GM10847 (cell line): Measurements from ENCODE around the gene TNFRSF18.

Source experiments
- POLR2A ChIP-seq: IDR thresholded peaks from 2 replicates; pipeline ENCODE4 v1.6.1; 2011; ENCODE audit not compliant: insufficient read length; ENCODE audit errors: extremely low read depth

Gene TNFRSF18, protein sequence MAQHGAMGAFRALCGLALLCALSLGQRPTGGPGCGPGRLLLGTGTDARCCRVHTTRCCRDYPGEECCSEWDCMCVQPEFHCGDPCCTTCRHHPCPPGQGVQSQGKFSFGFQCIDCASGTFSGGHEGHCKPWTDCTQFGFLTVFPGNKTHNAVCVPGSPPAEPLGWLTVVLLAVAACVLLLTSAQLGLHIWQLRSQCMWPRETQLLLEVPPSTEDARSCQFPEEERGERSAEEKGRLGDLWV

DNA sequence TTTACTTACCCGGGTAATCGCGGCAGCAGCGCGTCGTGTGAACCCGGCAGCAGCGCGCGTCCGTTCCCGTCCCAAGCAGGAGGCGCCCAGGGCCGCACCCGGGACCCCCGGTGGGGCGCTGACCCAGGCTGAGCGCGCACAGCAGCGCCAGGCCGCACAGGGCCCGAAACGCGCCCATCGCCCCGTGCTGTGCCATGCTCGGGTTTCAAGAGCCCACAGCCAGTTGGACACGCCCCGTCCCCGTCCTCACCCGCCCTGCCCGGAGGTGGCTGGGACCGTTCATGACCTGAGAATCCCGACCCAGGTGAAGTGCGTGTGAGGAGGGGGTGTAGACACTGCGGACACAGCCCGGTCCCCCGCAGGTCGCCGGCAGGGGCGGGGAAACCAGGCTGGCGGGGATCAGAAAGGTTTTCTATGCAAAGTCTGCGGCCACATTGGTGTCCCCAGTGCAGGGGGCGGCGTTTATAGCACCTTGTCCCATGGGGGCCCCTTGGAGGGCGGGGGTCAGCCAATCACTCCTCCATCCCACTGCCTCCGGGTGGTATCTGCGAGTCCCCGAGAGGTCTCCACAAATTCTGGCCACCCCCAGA is at the start of gene TNFRSF18:
TSS of gene TNFRSF18 (minus strand) at position 217 of the 590 bp plus-strand sequence. CDS start at position 196, 21 bp downstream.
- no peak for TF ChIP-seq POLR2A

DNA sequence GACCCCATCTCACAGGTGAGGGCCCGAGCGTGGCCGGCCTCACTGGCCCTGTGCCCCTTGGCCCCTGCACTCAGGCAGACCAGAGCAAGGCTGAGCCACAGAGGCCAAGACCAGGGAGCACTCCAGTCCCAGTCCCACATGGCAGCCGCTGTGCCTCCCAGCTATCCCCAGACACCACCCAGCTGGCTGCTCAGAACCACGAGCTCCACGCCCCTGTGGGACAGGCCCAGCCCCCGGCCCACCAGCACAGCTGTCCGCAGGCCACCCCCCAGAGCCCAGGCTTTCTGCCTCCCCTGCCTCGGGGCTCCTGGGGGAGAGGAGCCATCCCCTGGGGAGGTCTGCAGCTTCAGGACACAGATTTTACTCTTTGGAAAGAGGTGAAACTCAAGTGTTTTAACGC is 49.2 kb upstream of the TNFRSF18 start:
- TF ChIP-seq POLR2A = no peak

- no peak for TF ChIP-seq POLR2A
Observed at GRCh38 chr1:1255078-1255477, 48.7 kb upstream of the TNFRSF18 start.

DNA sequence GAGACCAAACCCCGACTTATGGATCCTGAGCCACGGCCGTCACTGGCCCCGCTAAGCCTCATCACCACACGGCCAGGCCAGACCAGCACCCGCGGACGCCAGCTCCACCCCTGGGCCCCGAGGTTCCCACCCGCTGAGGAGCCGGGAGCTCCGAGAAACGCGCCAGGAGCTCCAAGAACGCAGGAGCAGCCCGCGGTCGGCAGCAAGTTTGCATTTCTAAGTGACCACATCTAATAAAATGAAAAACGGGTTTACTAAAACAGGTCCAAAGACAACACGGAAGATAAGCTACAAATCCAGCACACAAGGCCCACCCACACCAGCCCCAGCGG is 48.2 kb upstream of the TNFRSF18 start:
- TF ChIP-seq POLR2A = no peak

DNA sequence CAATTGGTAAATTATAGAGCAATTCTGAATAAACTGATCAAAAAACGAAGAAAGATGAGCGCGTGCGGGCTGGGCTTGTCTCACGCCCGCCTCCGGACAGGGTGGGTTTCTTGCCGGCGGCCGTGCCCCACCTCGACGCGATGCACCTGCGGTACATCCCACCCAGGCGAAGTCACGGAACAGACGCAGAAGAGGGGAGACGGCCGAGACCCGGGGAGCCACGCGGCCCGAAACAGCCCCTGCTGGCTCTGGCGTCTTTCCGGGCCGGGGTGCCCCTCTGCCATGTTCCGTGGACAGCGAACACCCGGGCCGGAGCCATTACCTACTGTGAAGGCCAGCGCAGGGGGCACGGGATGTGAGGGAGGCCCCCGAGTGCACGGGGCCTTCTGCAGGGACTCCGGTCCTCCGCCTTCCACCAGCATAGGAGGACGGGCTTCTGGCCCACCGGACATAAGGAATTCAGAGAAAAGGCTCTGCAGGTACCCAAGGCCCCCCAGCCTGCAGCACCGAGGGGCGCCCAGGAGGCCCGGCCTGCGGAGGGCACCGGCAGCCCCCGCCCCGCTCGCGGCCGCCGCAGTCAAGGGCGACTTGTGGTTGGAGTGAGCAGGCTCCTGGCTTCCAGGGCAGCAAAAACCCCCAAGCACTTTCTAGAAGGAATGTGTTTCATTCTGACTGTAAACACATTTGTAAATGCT is 47.7 kb upstream of the TNFRSF18 start:
- no peak for TF ChIP-seq POLR2A

- no peak for TF ChIP-seq POLR2A
Observed at GRCh38 chr1:1253314-1253713, 46.9 kb upstream of the TNFRSF18 start.

DNA sequence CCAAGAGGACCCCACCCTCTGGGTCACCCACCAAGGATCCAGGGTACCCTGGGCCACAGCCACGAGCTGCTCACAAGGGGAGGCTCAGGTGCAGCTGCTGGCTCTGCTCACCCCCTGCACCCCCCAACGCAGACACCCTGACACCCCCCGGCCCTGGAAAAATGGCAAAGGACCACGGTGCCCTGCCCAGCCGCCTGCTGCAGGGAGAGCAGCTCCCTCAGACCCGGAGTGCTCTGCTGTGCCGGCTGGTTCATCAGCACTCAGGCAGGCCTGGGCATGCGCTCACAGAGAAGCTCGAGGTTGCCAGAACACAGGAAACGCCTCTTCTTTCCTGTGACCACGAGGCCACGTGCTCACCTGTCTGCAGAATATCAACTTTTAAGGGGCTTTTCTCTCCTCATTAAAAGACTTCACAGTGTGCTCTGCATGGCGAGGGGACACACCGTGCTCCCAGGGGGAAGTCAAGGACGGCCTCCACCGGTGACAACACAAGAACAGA is 44.4 kb upstream of the TNFRSF18 start:
- peak; percentile 26 for TF ChIP-seq POLR2A

DNA sequence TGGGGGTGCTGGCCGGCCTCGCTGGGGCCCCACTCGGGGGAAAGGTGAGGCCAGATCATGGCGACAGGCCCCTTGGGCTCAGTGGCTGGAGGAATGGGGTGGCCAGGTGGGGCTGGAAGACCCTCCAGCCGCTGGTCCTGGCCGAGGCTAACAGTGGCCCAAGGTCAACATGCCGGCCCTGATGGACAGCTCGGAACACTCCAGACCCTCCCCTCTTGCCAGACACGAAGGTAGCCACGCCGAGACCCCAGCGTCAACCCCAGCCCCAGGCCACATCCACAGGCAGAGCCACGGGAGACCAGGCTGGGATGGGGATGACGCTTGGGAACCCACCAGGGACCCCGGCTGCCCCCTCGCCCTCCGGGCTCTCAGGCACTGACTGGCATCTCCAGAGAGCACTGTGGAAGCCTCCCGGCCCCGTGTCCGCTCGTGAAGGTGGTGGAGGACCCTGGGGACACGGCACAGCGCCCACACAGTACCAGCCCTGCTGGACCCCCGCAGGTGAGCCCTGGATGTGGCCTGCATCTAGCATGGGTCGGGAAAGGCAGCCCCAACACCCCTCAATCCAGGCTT is 41.0 kb upstream of the TNFRSF18 start:
- TF ChIP-seq POLR2A = no peak

- TF ChIP-seq POLR2A = no peak
Observed at GRCh38 chr1:1246577-1247340, 40.4 kb upstream of the TNFRSF18 start, which contains the start of gene C1QTNF12. TSS of gene C1QTNF12 (minus strand) at chr1:1246722. CDS start at chr1:1246690, 32 bp downstream.

DNA sequence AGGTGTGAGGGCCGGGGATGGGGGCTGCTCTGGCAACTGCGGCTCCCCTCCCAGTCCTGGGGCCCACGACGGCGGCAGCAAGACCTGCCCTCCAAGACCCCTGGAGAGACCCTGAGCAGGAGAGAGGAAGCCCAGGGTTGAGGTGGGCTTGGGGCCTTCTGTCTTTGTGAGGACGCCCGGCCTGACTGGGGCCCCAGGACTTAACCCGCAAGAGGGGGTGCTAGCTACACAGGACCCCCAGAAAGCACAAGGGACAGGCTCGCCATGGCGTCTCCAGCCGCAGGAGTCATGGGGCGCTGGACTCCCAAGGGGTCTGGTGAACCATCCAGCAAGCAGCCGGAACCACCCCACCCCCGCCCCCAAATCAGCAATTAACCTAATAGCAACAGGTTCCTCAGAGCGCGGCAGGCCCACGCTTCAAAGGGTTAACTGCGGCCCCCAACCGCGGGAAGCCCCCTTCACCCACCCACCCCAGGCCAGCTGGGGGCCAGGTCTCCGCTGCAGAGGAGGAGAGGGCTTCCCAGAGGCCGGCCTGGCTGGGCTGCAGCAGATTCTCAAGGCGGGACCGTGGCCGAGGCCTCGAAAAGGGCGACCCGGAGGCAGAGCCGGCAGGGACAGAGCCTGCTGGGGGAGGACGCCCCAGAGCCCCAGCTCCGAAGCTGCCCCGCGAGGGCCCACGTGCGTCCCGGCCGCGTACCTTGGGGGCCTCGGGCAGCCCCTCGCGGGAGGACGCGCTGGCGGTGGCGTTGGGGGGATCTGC is 39.6 kb upstream of the TNFRSF18 start:
- no peak for TF ChIP-seq POLR2A

DNA sequence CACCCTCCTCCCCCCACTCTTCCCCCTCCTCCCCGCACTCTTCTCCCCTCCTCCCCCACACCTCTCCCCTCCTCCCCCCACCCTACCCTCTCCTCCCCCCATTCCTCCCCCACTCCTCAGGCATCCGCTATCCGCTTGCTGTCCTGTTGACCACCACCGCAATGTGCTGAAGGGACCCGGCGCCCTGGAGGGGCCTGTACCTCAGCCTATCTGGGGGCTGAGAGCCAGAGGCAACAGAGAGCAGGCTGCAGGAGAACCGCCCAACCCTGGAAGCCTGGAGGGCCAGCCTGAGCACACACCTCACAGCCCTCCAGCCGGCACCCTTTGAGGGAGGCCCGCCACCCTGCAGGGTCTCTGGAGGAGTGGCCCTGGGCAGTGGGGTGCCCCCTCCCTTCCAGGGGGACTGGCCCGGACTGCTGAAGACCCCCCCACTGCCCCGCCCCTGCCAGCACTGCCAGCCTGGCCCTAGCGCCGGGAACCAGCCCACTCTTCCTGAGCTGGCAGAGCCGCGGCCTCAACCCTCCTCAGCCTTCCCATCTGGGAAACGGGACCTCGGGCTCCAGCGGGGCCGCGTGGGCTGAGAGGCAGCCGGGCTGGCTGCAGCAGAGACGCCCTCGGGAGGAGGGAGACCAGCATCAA is 38.9 kb upstream of the TNFRSF18 start:
- no peak for TF ChIP-seq POLR2A

DNA sequence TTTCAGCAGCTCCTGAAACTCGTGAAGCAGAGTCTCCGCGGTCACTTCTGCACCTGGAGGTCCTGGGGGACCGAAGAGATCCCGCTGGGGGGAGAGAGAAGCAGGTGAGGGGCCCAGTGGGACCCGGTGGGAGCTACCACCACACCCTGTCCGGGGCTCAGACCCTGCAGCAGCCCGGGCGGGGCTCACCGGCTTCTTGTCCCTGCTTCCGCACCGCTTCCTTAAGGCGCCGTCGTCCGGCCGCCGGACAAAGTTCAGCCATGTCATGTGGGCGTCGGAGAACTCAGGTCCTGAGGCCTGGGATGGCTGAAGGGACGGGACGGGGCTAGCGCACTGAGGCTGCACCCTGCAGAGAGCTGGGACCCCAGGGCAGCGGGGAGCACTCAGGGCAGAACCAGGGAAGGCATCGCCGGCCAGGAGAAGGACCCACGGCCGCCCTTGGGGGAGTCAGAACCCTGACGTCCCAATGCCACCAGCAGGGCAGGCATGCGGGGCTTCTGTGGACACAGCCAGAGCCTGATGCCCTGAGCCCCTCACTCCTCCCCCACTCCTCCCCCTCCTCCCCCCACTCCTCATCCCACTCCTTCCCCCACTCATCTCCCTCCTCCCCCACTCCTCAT is 37.9 kb upstream of the TNFRSF18 start:
- TF ChIP-seq POLR2A = no peak

DNA sequence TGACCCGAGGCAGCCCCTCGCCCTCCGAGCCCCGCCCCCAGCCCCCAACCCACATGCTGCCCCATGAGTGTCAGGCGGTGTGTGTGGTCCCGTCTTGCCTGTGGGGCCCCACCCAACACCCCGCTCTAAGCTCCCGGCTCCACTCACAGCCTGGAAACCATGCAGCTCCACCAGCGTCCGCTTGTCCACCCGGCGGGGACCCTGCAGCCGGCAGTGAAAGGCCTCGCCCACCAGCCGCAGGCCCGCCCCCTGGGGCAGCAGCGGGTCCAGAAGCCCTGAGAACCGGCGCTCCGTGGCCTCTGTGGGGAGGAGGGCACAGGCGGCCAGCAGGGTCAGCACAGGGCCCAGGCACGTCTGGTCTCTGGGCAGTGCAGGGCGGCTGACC is 37.4 kb upstream of the TNFRSF18 start:
- no peak for TF ChIP-seq POLR2A

DNA sequence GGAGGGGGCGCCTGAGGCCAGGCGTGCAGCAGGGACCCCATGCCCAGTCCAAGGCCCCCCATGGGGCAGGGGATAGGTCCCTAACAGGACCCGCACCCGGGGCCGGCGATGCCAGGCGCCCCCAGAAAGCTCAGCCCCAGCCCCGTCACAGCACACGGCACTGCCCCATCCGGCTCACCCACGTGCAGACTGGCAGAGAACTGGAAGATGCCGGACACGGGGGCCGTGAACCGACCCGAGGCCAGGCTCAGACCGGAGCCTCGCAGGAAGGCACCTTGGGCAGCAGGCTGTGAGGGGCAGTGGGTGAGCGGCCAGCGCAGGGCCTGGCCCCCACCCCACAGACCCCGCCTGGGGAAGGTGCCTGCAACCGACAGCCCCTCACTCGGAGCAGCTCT is 36.9 kb upstream of the TNFRSF18 start:
- TF ChIP-seq POLR2A = no peak
